HEK293 (cell line): ENCODE measurements around the gene FCAR.

ENCODE experiments used
- CTCF ChIA-PET: fragments of 350-600 bp; formaldehyde crosslinking; extraction: SDS; loops from one replicate; lab custom pipeline; 2021; ENCODE audit warnings: antibody characterized with exemption; lab: Yijun Ruan, JAX
- POLR2A ChIA-PET: fragments of 300-600 bp; formaldehyde crosslinking; extraction: SDS; loops from one replicate; lab custom pipeline; 2020; ENCODE audit warnings: antibody characterized with exemption, inconsistent platforms; lab: Yijun Ruan, JAX
- H3K27ac ChIP-seq: fragments of 200-500 bp; sonication (Bioruptor generic); 2 replicates; pipeline ENCODE4 v1.5.1; 2014; ENCODE audit warnings: low read depth, low read length, control low read depth, inconsistent platforms; ENCODE audit errors: extremely low read depth
- H3K36me3 ChIP-seq, 2 experiments: fragments of 200-500 bp in 1 of 2; sonication (Bioruptor generic) in 1 of 2; 1 replicate in 1 of 2; 2 replicates in 1 of 2; pipeline ENCODE4 v1.5.1; 2014 to 2017; ENCODE audit warnings: inconsistent platforms in 2 of 2, low read length in 2 of 2; ENCODE audit not compliant: control insufficient read depth in 2 of 2, insufficient read depth in 1 of 2
- H3K4me1 ChIP-seq: fragments of 200-500 bp; sonication (Bioruptor generic); 2 replicates; pipeline ENCODE4 v1.5.1; 2014; ENCODE audit warnings: mild to moderate bottlenecking, low read length, inconsistent platforms; ENCODE audit not compliant: control insufficient read depth, insufficient read depth
- H3K4me3 ChIP-seq: 2 replicates; pipeline ENCODE4 v1.5.1; 2011; ENCODE audit warnings: low read depth, mild to moderate bottlenecking, control low read depth, low read length, moderate library complexity
- H3K9me3 ChIP-seq: fragments of 200-500 bp; sonication (Bioruptor generic); 2 replicates; pipeline ENCODE4 v1.5.1; 2014; ENCODE audit warnings: low read depth, low read length, inconsistent platforms; ENCODE audit not compliant: control insufficient read depth, insufficient read depth
- CTCF ChIP-seq: fragments of 450-650 bp; formaldehyde crosslinking; IDR thresholded peaks from 2 replicates; pipeline ENCODE4 v1.5.1; 2016; ENCODE audit warnings: missing biosample characterization, missing genetic modification characterization
- GLI2 ChIP-seq: fragments of 450-650 bp; formaldehyde crosslinking; IDR thresholded peaks from 2 replicates; pipeline ENCODE4; 2017; ENCODE audit warnings: missing biosample characterization, missing genetic modification characterization, low read depth, borderline replicate concordance
- HOXC10 ChIP-seq: sonication (generic); formaldehyde crosslinking; IDR thresholded peaks from 2 replicates; pipeline ENCODE4 v1.8.1; 2023; ENCODE audit warnings: mild to moderate bottlenecking, missing genetic modification reagents
- KLF1 ChIP-seq: fragments of 450-650 bp; formaldehyde crosslinking; IDR thresholded peaks from 2 replicates; pipeline ENCODE4 v1.5.1; 2016; ENCODE audit warnings: missing biosample characterization, missing genetic modification characterization
- YY1 ChIP-seq: fragments of 450-650 bp; formaldehyde crosslinking; IDR thresholded peaks from 2 replicates; pipeline ENCODE4 v1.5.1; 2018; ENCODE audit warnings: missing biosample characterization, missing genetic modification characterization
- ZIC2 ChIP-seq: fragments of 450-650 bp; formaldehyde crosslinking; IDR thresholded peaks from 2 replicates; pipeline ENCODE4 v1.5.1; 2016; ENCODE audit warnings: missing biosample characterization, missing genetic modification characterization
- ZNF184 ChIP-seq: fragments of 450-650 bp; IDR thresholded peaks from 2 replicates; pipeline ENCODE4 v1.5.1; 2018; ENCODE audit warnings: missing biosample characterization, mild to moderate bottlenecking, missing genetic modification characterization
- ZNF248 ChIP-seq: fragments of 450-650 bp; formaldehyde crosslinking; IDR thresholded peaks from 2 replicates; pipeline ENCODE4 v1.5.1; 2017; ENCODE audit warnings: missing biosample characterization, missing genetic modification characterization
- ZNF280C ChIP-seq: fragments of 450-650 bp; formaldehyde crosslinking; IDR thresholded peaks from 2 replicates; pipeline ENCODE4 v1.5.1; 2016; ENCODE audit warnings: missing biosample characterization, missing genetic modification characterization
- ZNF341 ChIP-seq: fragments of 450-650 bp; formaldehyde crosslinking; IDR thresholded peaks from 2 replicates; pipeline ENCODE4; 2016; ENCODE audit warnings: low read depth, missing biosample characterization, missing genetic modification characterization
- ZNF510 ChIP-seq: fragments of 450-650 bp; formaldehyde crosslinking; IDR thresholded peaks from 2 replicates; pipeline ENCODE4 v1.5.1; 2018; ENCODE audit warnings: mild to moderate bottlenecking, missing genetic modification characterization, missing biosample characterization; ENCODE audit not compliant: insufficient replicate concordance
- ZNF529 ChIP-seq: fragments of 450-650 bp; formaldehyde crosslinking; IDR thresholded peaks from 2 replicates; pipeline ENCODE4 v1.5.1; 2017; ENCODE audit warnings: missing genetic modification characterization, missing biosample characterization; ENCODE audit not compliant: insufficient replicate concordance
- ZNF548 ChIP-seq: fragments of 450-650 bp; formaldehyde crosslinking; IDR thresholded peaks from 2 replicates; pipeline ENCODE4 v1.5.1; 2016; ENCODE audit warnings: missing biosample characterization, missing genetic modification characterization
- ZNF555 ChIP-seq: fragments of 450-650 bp; formaldehyde crosslinking; conservative IDR thresholded peaks from 2 replicates; pipeline ENCODE4 v1.5.1; 2017; ENCODE audit warnings: missing biosample characterization, mild to moderate bottlenecking, missing genetic modification characterization, inconsistent platforms
- ZNF596 ChIP-seq: fragments of 450-650 bp; IDR thresholded peaks from 2 replicates; pipeline ENCODE4 v1.5.0; 2018; ENCODE audit warnings: missing biosample characterization, mild to moderate bottlenecking, missing genetic modification characterization, moderate library complexity
- ZNF610 ChIP-seq: fragments of 450-650 bp; formaldehyde crosslinking; IDR thresholded peaks from 2 replicates; pipeline ENCODE4 v1.5.1; 2016; ENCODE audit warnings: missing biosample characterization, missing genetic modification characterization, borderline replicate concordance
- ZSCAN30 ChIP-seq: fragments of 450-650 bp; IDR thresholded peaks from 2 replicates; pipeline ENCODE4 v1.5.1; 2018; ENCODE audit warnings: missing biosample characterization, mild to moderate bottlenecking, missing genetic modification characterization, moderate library complexity
- TF ChIP-seq, protein P1 (sequence below): fragments of 450-650 bp; formaldehyde crosslinking; IDR thresholded peaks from 2 replicates; pipeline ENCODE4 v1.5.1; 2017; ENCODE audit warnings: missing biosample characterization, missing genetic modification characterization

FCAR gene

GRCh38 chr19:54875506-54875905 is 1.5 kb downstream of the FCAR start:
- no peak overlapping the region for H3K4me3 ChIP-seq
- H3K36me3 ChIP-seq, result no peaks in the 10 kb centered on the region
- POLR2A ChIA-PET, result no interaction called here
- CTCF ChIA-PET, result interaction anchor here (1.1 to 2.7 kb wide), 2 partner anchors 12 to 201 kb away, joined by 4 to 9 read pairs; no protein-coding TSS in a partner anchor
- H3K27ac ChIP-seq, result no peak overlapping the region
- no peaks in the 10 kb centered on the region for H3K9me3 ChIP-seq
- TF ChIP-seq ZNF280C (tag by site-specific recombination) (no peak), ZNF510 (tag by site-specific recombination) (no peak), ZNF555 (no peak), CTCF (tag by site-specific recombination) (no peak), ZNF596 (no peak), YY1 (tag by site-specific recombination) (no peak), ZNF529 (no peak), GLI2 (tag by site-specific recombination) (no peak), ZNF341 (no peak), ZNF184 (tag by site-specific recombination) (no peak), ZSCAN30 (tag by site-specific recombination) (no peak), KLF1 (no peak), ZNF248 (tag by site-specific recombination) (no peak), ZIC2 (tag by site-specific recombination) (no peak), HOXC10 (CRISPR knock-in tag) (no peak)
- TF ChIP-seq, protein P1, sequence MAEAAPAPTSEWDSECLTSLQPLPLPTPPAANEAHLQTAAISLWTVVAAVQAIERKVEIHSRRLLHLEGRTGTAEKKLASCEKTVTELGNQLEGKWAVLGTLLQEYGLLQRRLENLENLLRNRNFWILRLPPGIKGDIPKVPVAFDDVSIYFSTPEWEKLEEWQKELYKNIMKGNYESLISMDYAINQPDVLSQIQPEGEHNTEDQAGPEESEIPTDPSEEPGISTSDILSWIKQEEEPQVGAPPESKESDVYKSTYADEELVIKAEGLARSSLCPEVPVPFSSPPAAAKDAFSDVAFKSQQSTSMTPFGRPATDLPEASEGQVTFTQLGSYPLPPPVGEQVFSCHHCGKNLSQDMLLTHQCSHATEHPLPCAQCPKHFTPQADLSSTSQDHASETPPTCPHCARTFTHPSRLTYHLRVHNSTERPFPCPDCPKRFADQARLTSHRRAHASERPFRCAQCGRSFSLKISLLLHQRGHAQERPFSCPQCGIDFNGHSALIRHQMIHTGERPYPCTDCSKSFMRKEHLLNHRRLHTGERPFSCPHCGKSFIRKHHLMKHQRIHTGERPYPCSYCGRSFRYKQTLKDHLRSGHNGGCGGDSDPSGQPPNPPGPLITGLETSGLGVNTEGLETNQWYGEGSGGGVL (tag by site-specific recombination), result no peak
- TF ChIP-seq, all 188 proteins: peak for 0
- no peaks in the 10 kb centered on the region for H3K4me1 ChIP-seq

GRCh38 chr19:54877471-54877870 is 3.4 kb downstream of the FCAR start:
- no peaks in the 10 kb centered on the region for H3K4me1 ChIP-seq
- POLR2A ChIA-PET, result no interaction called here
- no peaks in the 10 kb centered on the region for H3K9me3 ChIP-seq
- H3K27ac ChIP-seq, result no peak overlapping the region
- H3K4me3 ChIP-seq, result no peak overlapping the region
- CTCF ChIA-PET, result interaction anchor here (0.6 to 1.1 kb wide), 3 partner anchors 9 to 747 kb away, joined by 3 to 4 read pairs (median 3); partner anchors contain the start of genes GP6 and ZNF784
- TF ChIP-seq ZNF610 (tag by site-specific recombination) (no peak), ZNF548 (no peak)
- H3K36me3 ChIP-seq, result no peaks in the 10 kb centered on the region
